ENCODE measurements around the gene RAB29. TPM values are rescaled to one million over a fixed set of nuclear protein-coding genes. Genes with fewer than 3 reads are reported as not detected.
"Not testable (repeated sequence)": the region's sequence is repeated elsewhere in the genome, so short reads cannot be mapped to it uniquely, and the experiment has no call there.

The RAB29 gene
- total and polyA plus RNA-seq, 2 donors (not counting 3 experiments of a cell fraction or from before 2014, with no cell fraction given): 18.1 to 18.8 TPM

DNA sequence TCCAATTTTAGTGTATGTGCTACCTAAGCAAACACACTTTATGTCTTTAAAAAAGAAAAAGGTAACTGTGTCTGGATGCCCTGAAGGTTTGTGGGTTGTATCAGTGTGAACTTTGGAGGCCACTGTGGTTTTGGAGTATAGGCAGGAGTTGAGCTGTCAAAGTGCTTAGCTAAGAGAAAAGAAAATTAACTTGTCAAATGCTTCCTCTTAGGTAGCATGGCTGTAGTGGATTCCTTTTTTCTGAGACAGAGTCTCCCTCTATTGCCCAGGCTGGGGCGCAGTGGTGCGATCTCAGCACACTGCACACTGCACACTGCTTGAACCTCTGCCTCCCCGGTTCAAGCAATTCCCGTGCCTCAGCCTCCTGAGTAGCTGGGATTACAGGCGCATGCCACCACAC is 48.9 kb upstream of the RAB29 start:
- FAIRE-seq: no peak
- Histone ChIP-seq H3K27me3 (ENCODE audit: control insufficient read depth in 2 of 2, insufficient read depth in 2 of 2, low read length in 2 of 2) (peaks cover 5 to 23% of the 10 kb centered on the region in 2 experiments), H3K79me2 (ENCODE audit: control insufficient read depth, insufficient read depth, low read length) (no peaks in the 10 kb centered on the region), H4K20me1 (replicated peaks; ENCODE audit: control insufficient read depth, extremely low read depth, insufficient read depth, low read length) (no peaks in the 10 kb centered on the region), H3K9me1 (replicated peaks; ENCODE audit: control insufficient read depth, extremely low read depth, insufficient read depth, low read length) (no peaks in the 10 kb centered on the region), H3K9me3 (replicated peaks; ENCODE audit: control insufficient read depth, insufficient read depth, low read length) (no peaks in the 10 kb centered on the region), H2AFZ (ENCODE audit: low read depth, low read length) (no peak overlapping the region), H3K4me1 (ENCODE audit: control insufficient read depth, extremely low read depth, insufficient read depth, low read length) (no peaks in the 10 kb centered on the region), H3K27ac (ENCODE audit: insufficient read depth, low read depth, low read length) (no peak overlapping the region), H3K36me3 (ENCODE audit: control insufficient read depth in 2 of 2, extremely low read depth in 1 of 2, insufficient read depth in 2 of 2, low read length in 2 of 2) (no peaks in the 10 kb centered on the region), H3K9ac (replicated peaks; ENCODE audit: extremely low read depth, insufficient read depth, low read length) (no peak overlapping the region), H3K4me2 (ENCODE audit: insufficient read depth, low read length) (no peak overlapping the region), H3K4me3 (replicated peaks in 1 of 3; ENCODE audit: insufficient read depth in 1 of 3, low read depth in 1 of 3, low read length in 3 of 3) (no peak overlapping the region)
- POLR2A ChIA-PET: no interaction called here
- BruUV-seq (replicated peaks): no TSS peak
- no peak for DNase-seq (ENCODE audit: low read depth, low spot score)
- intact Hi-C loops (cut with micrococcal nuclease): no loop called here
- no peak for TF ChIP-seq POLR2AphosphoS5 (IDR thresholded peaks at IDR 0.05; ENCODE audit: insufficient read depth, low read depth, low read length)
- no peak for TF ChIP-seq EZH2 (IDR thresholded peaks at IDR 0.05; ENCODE audit: borderline replicate concordance, low read depth, low read length, severe bottlenecking)
- TF ChIP-seq MAX (IDR thresholded peaks at IDR 0.05; ENCODE audit: insufficient read depth, insufficient read length): no peak
- no peak for TF ChIP-seq JUN (IDR thresholded peaks at IDR 0.05; ENCODE audit: borderline replicate concordance, insufficient read depth, insufficient read length, low read depth)
- TF ChIP-seq POLR2A (IDR thresholded peaks at IDR 0.05; ENCODE audit: low read depth, low read length): no peak
- TF ChIP-seq, protein P1, sequence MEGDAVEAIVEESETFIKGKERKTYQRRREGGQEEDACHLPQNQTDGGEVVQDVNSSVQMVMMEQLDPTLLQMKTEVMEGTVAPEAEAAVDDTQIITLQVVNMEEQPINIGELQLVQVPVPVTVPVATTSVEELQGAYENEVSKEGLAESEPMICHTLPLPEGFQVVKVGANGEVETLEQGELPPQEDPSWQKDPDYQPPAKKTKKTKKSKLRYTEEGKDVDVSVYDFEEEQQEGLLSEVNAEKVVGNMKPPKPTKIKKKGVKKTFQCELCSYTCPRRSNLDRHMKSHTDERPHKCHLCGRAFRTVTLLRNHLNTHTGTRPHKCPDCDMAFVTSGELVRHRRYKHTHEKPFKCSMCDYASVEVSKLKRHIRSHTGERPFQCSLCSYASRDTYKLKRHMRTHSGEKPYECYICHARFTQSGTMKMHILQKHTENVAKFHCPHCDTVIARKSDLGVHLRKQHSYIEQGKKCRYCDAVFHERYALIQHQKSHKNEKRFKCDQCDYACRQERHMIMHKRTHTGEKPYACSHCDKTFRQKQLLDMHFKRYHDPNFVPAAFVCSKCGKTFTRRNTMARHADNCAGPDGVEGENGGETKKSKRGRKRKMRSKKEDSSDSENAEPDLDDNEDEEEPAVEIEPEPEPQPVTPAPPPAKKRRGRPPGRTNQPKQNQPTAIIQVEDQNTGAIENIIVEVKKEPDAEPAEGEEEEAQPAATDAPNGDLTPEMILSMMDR (IDR thresholded peaks at IDR 0.05; ENCODE audit: extremely low read depth in 1 of 2, insufficient read depth in 1 of 2, low read depth in 1 of 2, low read length in 2 of 2): no peak
- TF ChIP-seq FOS (IDR thresholded peaks at IDR 0.05; ENCODE audit: borderline replicate concordance, insufficient read depth, low read length): no peak
- TF ChIP-seq MYC (IDR thresholded peaks at IDR 0.05; ENCODE audit: low read depth, low read length): no peak
- CTCF ChIA-PET: interaction anchor here (1.6 to 2.3 kb wide), 2 partner anchors 26 to 153 kb away, joined by 4 to 10 read pairs; partner anchors contain the start of gene PM20D1
- dilution Hi-C loops (cut with MboI; ENCODE audit: extremely low pct_ligation_motif_present, low sequenced_read_pairs): no loop called here

DNA sequence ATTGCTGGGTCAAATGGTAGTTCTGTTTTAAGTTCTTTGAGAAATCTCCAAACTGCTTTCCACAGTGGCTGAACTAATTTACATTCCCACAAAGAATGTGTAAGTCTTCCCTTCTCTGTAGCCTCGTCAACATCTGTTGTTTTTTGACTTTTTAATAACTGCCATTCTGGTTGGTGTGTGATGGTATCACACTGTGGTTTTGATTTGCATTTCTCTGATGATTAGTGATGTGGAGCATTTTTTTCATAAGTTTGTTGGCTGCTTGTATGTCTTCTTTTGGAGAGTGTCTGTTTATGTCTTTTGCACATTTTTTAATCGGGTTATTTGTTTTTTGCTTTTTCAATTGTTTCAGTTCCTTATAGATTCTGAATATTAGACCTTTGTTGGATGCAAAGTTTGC is 48.0 kb upstream of the RAB29 start:
- H3K9me1 ChIP-seq (replicated peaks; ENCODE audit: control insufficient read depth, extremely low read depth, insufficient read depth, low read length); FAIRE-seq; DNase-seq (ENCODE audit: low read depth, low spot score); H3K9me3 ChIP-seq (replicated peaks; ENCODE audit: control insufficient read depth, insufficient read depth, low read length); intact Hi-C loops (cut with micrococcal nuclease); CTCF ChIA-PET; H2AFZ ChIP-seq (ENCODE audit: low read depth, low read length); H3K4me3 ChIP-seq (replicated peaks in 1 of 3; ENCODE audit: insufficient read depth in 1 of 3, low read depth in 1 of 3, low read length in 3 of 3); H3K27ac ChIP-seq (ENCODE audit: insufficient read depth, low read depth, low read length); H4K20me1 ChIP-seq (replicated peaks; ENCODE audit: control insufficient read depth, extremely low read depth, insufficient read depth, low read length); dilution Hi-C loops (cut with MboI; ENCODE audit: extremely low pct_ligation_motif_present, low sequenced_read_pairs); BruUV-seq (replicated peaks); H3K79me2 ChIP-seq (ENCODE audit: control insufficient read depth, insufficient read depth, low read length); H3K36me3 ChIP-seq (ENCODE audit: control insufficient read depth in 2 of 2, extremely low read depth in 1 of 2, insufficient read depth in 2 of 2, low read length in 2 of 2); H3K4me2 ChIP-seq (ENCODE audit: insufficient read depth, low read length); H3K9ac ChIP-seq (replicated peaks; ENCODE audit: extremely low read depth, insufficient read depth, low read length); POLR2A ChIA-PET; H3K4me1 ChIP-seq (ENCODE audit: control insufficient read depth, extremely low read depth, insufficient read depth, low read length): not testable (repeated sequence)
- H3K27me3 ChIP-seq (ENCODE audit: control insufficient read depth in 2 of 2, insufficient read depth in 2 of 2, low read length in 2 of 2): peaks cover 5 to 21% of the 10 kb centered on the region in 2 experiments

All from endothelial cell of umbilical vein (primary cell).